Spleen (tissue), 11 donors: ENCODE measurements around the gene CACNA1C. TPM values are rescaled to one million over a fixed set of nuclear protein-coding genes. Genes with fewer than 3 reads are reported as not detected.

Experiments
- DNase-seq: peaks from one replicate; pipeline ENCODE4 v3.0.0-alpha.2; 2020
- H3K27ac ChIP-seq, 8 donors: fragments of 200-600 bp; sonication (generic) in 7 of 8; 1 replicate in 4 of 8; 2 replicates in 4 of 8; pipeline versions ENCODE4 v1.5.0 to v1.8.0; 2016 to 2021; ENCODE audit warnings: inconsistent platforms in 4 of 8, mild to moderate bottlenecking in 4 of 8, moderate library complexity in 1 of 8
- H3K27me3 ChIP-seq, 7 donors: fragments of 200-600 bp; sonication (generic) in 6 of 7; replicated peaks in 1 of 7; 1 replicate in 4 of 7; 2 replicates in 3 of 7; pipeline versions ENCODE4 v1.5.0 to v1.8.0; 2016 to 2021; ENCODE audit warnings: inconsistent platforms in 3 of 7, mild to moderate bottlenecking in 1 of 7
- H3K36me3 ChIP-seq, 6 donors: fragments of 200-600 bp; sonication (generic) in 5 of 6; 1 replicate in 4 of 6; 2 replicates in 2 of 6; pipeline versions ENCODE4 v1.5.0 to v1.8.0; 2016 to 2021; ENCODE audit warnings: inconsistent platforms in 2 of 6
- H3K4me1 ChIP-seq, 6 donors: fragments of 200-600 bp; sonication (generic) in 5 of 6; 1 replicate in 3 of 6; 2 replicates in 3 of 6; pipeline versions ENCODE4 v1.5.0 to v1.8.0; 2016 to 2021; ENCODE audit warnings: inconsistent platforms in 3 of 6
- H3K4me3 ChIP-seq, 8 donors: fragments of 200-600 bp; sonication (generic) in 7 of 8; 1 replicate in 4 of 8; 2 replicates in 4 of 8; pipeline versions ENCODE4 v1.5.0 to v1.8.0; 2016 to 2021; ENCODE audit warnings: inconsistent platforms in 4 of 8, mild to moderate bottlenecking in 4 of 8, moderate library complexity in 2 of 8
- H3K9me3 ChIP-seq, 8 donors: fragments of 200-600 bp; sonication (generic) in 7 of 8; 1 replicate in 4 of 8; 2 replicates in 4 of 8; pipeline versions ENCODE4 v1.5.0 to v1.8.0; 2016 to 2021; ENCODE audit warnings: inconsistent platforms in 4 of 8
- CTCF ChIP-seq, 11 experiments: fragments of 200-600 bp in 7 of 11; fragments of 450-650 bp in 4 of 11; sonication (generic) in 4 of 11; IDR thresholded peaks in 8 of 11; conservative IDR thresholded peaks in 3 of 11; 1 replicate in 7 of 11; 2 replicates in 4 of 11; pipeline versions ENCODE4 v1.4.0 to v1.8.0; 2016 to 2021; ENCODE audit warnings: antibody characterized with exemption in 11 of 11, inconsistent platforms in 4 of 11, mild to moderate bottlenecking in 1 of 11
- POLR2A ChIP-seq, 3 donors: fragments of 450-650 bp; IDR thresholded peaks; one replicate each; pipeline ENCODE4 v1.5.1; 2017; ENCODE audit warnings: antibody characterized with exemption in 3 of 3, mild to moderate bottlenecking in 1 of 3
- POLR2AphosphoS5 ChIP-seq, 3 donors: sonication (generic); formaldehyde crosslinking; IDR thresholded peaks; one replicate each; pipeline ENCODE4 v1.5.1; 2017; ENCODE audit warnings: antibody characterized with exemption in 3 of 3
- WGBS, 5 donors: extraction: QIAGEN DNeasy Blood & Tissue Kit in 3 of 5; methylation state at CpG; one replicate each; pipeline versions ENCODE4 v1.1.5 to v1.1.7; 2013 to 2018; 5-methylcytosine and 5-hydroxymethylcytosine counted together
- intact Hi-C: fragments of 100-400 bp; cut with DNase I; formaldehyde crosslinking; loops from one replicate; pipeline ENCODE4 v1.15.0; 2023; ENCODE audit warnings: low total_unique reads
- polyA plus RNA-seq, 3 donors: library from polyadenylated mRNA; stranded (reverse); fragments of 200-250 nt; gene quantifications; one replicate each; pipeline ENCODE4 v1.2.1, GENCODE V29; 2013
- total RNA-seq, 7 donors: library from RNA; depleted of rRNA in 3 of 7; stranded (reverse); fragments of >200 nt in 3 of 7; fragmentation: NEBNext Ultra II Directional in 4 of 7; extraction: Animal tissue kit (Norgen Biotek cat#: 25700) in 4 of 7; gene quantifications; one replicate each; pipeline versions ENCODE4 v1.1.0 to v1.2.1, GENCODE V29; 2016 to 2021
- donor health status: healthy with polysubstance abuse.
- donor health status: DM: no; HTN: no; CAD: no; lungs with moderate emphysema.
- donor health status: DM: no; HTN: no; CAD: no.
- donor health status: Bipolar disorder and iron deficiency.
- donor health status: healthy.
- donor health status: DM: no; HTN: no; CAD: no.
- donor health status: DM: yes; HTN: yes; CAD: no.

CACNA1C gene
- total and polyA plus RNA-seq, 10 donors: 0.67 to 27.6 (median 18.4) TPM

GRCh38 chr12:2277492-2278155, 224.8 kb downstream of the CACNA1C start:
- no peak for DNase-seq
- peaks cover 0 to 7% (median 0%) of the 10 kb centered on the region in 8 donors for H3K9me3 ChIP-seq
- 82 to 98% (median 92%) methylated on average over 6 of the region's 6 CpGs for WGBS, 5 donors
- H3K27me3 ChIP-seq: peaks cover 0 to 4% (median 0%) of the 10 kb centered on the region in 7 donors
- no peak for TF ChIP-seq POLR2AphosphoS5 (IDR thresholded peaks at IDR 0.05)
- no peak for TF ChIP-seq POLR2A (IDR thresholded peaks at IDR 0.05)
- TF ChIP-seq CTCF (IDR thresholded peaks at IDR 0.05 in 8 of 11, conservative IDR thresholded peaks at IDR 0.05 in 3 of 11): no peak
- no peak overlapping the region for H3K4me3 ChIP-seq
- intact Hi-C loops: no loop called here
- no peak overlapping the region for H3K27ac ChIP-seq
- H3K36me3 ChIP-seq: no peaks in the 10 kb centered on the region
- peaks cover 0 to 7% (median 0%) of the 10 kb centered on the region in 6 donors for H3K4me1 ChIP-seq

- H3K27me3 ChIP-seq: peaks cover 0 to 17% (median 0%) of the 10 kb centered on the region in 7 donors
- intact Hi-C loops: loop anchor here (10.0 kb wide), 1 partner anchor 227 kb away; the partner anchor contains the start of gene CACNA1C
- no peak for TF ChIP-seq CTCF (IDR thresholded peaks at IDR 0.05 in 8 of 11, conservative IDR thresholded peaks at IDR 0.05 in 3 of 11)
- TF ChIP-seq POLR2AphosphoS5 (IDR thresholded peaks at IDR 0.05): no peak
- TF ChIP-seq POLR2A (IDR thresholded peaks at IDR 0.05): no peak
- H3K9me3 ChIP-seq: peaks cover 0 to 7% (median 0%) of the 10 kb centered on the region in 8 donors
- H3K4me3 ChIP-seq: no peak overlapping the region
- peaks cover 0 to 43% (median 22%) of the 10 kb centered on the region in 6 donors for H3K4me1 ChIP-seq
- no peaks in the 10 kb centered on the region for H3K36me3 ChIP-seq
- DNase-seq: no peak
- WGBS, 5 donors: 95 to 100% (median 98%) methylated on average over 1 of the region's 1 CpG
- H3K27ac ChIP-seq: no peak overlapping the region
Measured at GRCh38 chr12:2281446-2281845, 228.7 kb downstream of the CACNA1C start.

DNA sequence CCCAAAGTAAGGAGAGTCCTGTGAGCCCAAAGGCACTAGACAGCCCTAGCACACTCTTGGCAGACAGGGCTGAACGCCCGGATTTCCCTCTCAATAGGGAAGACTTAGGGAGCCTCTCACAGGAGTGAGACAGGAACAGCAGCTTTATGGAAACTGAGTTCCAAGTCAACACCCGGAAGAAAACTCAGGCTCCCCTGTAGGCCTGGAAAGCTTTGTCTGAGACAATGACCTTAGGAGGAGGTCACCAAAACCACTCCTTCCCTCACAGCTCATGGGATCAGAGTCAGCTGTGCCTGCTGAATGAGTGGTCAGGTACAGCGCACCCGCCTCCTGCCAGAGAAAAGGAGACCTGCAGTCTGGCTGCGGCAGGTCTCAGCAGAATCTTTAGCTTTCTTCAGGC, 229.5 kb downstream of the CACNA1C start:
- Histone ChIP-seq H3K9me3 (peaks cover 0 to 7% (median 0%) of the 10 kb centered on the region in 8 donors), H3K4me3 (no peak overlapping the region), H3K36me3 (no peaks in the 10 kb centered on the region), H3K27me3 (peaks cover 0 to 17% (median 0%) of the 10 kb centered on the region in 7 donors), H3K4me1 (peaks cover 0 to 52% (median 25%) of the 10 kb centered on the region in 6 donors), H3K27ac (no peak overlapping the region)
- TF ChIP-seq CTCF (IDR thresholded peaks at IDR 0.05 in 8 of 11, conservative IDR thresholded peaks at IDR 0.05 in 3 of 11) (no peak), POLR2A (IDR thresholded peaks at IDR 0.05) (no peak), POLR2AphosphoS5 (IDR thresholded peaks at IDR 0.05) (no peak)
- DNase-seq: no peak
- intact Hi-C loops: loop anchor here (10.0 kb wide), 1 partner anchor 228 kb away; the partner anchor contains the start of gene CACNA1C
- WGBS, 5 donors: 91 to 96% (median 92%) methylated on average over 5 to 6 of the region's 6 CpGs

GRCh38 chr12:2283480-2283879, 230.7 kb downstream of the CACNA1C start:
- Histone ChIP-seq H3K4me1 (peaks cover 7 to 64% (median 33%) of the 10 kb centered on the region in 6 donors), H3K27ac (peak overlapping the region in 6 of 8 donors; percentile 22 to 59 (median 35)), H3K36me3 (no peaks in the 10 kb centered on the region), H3K27me3 (peaks cover 0 to 17% (median 0%) of the 10 kb centered on the region in 7 donors), H3K4me3 (no peak overlapping the region), H3K9me3 (peaks cover 0 to 7% (median 0%) of the 10 kb centered on the region in 8 donors)
- intact Hi-C loops: loop anchor here (10.0 kb wide), 1 partner anchor 229 kb away; the partner anchor contains the start of gene CACNA1C
- no peak for TF ChIP-seq POLR2A (IDR thresholded peaks at IDR 0.05)
- TF ChIP-seq CTCF (IDR thresholded peaks at IDR 0.05 in 8 of 11, conservative IDR thresholded peaks at IDR 0.05 in 3 of 11): no peak
- no peak for TF ChIP-seq POLR2AphosphoS5 (IDR thresholded peaks at IDR 0.05)
- no peak for DNase-seq
- 78 to 94% (median 86%) methylated on average over 4 to 6 of the region's 6 CpGs for WGBS, 5 donors
